OCI-M2 (cell line): ENCODE data around the gene VMP1.
"Not testable (repeated sequence)": the region's sequence is repeated elsewhere in the genome, so short reads cannot be mapped to it uniquely, and the experiment has no call there.

Experiments used
- DNase-seq: peaks from one replicate; lab custom pipeline; 2025; ENCODE audit not compliant: unreplicated experiment; lab: John Stamatoyannopoulos, UW

Gene VMP1

GRCh38 chr17:59776577-59776976 lies 69.1 kb downstream of the VMP1 start:
- no peak for DNase-seq

DNA sequence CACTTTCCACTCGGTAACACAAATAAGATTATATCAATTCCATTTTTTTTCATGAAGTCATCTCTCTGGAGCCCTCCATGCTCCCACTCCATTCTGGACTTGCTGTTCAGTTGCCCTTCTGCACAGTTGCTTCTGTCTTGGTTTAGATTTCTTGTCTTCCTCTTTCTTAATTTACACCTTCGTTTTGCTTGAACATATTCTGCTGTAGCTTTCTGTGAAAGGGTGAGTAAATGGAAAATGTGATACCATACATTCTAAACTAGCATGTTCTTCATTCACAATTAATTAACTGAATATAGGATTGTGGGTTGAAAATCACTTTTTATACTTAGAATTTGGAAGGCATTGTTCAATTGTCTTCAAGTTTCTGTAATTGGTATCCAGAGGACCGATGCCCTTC lies 69.6 kb downstream of the VMP1 start:
- no peak for DNase-seq

DNA sequence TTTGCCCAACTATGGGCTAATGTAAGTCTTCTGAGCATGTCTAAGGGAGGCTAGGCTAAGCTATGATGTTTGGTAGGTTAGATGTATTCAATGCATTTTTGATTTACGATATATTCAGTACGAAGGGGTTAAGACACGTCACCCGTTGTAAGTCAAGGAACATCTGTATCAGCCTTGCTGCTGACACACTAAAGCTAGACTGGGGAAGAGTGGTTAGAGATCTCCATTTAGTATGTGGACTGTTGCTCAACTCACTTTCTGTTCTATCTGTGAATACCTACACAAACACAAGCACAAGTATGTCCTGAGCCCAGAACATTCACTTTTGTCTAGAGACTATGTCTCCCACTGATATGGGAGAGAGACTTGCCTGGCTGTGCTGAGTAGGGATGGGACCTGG lies 71.5 kb downstream of the VMP1 start:
- no peak for DNase-seq

GRCh38 chr17:59779521-59779920 lies 72.1 kb downstream of the VMP1 start:
- no peak for DNase-seq

- DNase-seq: not testable (repeated sequence)
These were observed 73.1 kb downstream of the VMP1 start for GRCh38 chr17:59780548-59780947.

- DNase-seq: no peak
These were observed 76.0 kb downstream of the VMP1 start for GRCh38 chr17:59783221-59784047.

- DNase-seq: no peak
These were observed 77.8 kb downstream of the VMP1 start for GRCh38 chr17:59785091-59785799.

- DNase-seq: no peak
These were observed 78.7 kb downstream of the VMP1 start for GRCh38 chr17:59786213-59786535.

- peak; percentile 76 for DNase-seq
These were observed 79.3 kb downstream of the VMP1 start for GRCh38 chr17:59786536-59787319.

DNA sequence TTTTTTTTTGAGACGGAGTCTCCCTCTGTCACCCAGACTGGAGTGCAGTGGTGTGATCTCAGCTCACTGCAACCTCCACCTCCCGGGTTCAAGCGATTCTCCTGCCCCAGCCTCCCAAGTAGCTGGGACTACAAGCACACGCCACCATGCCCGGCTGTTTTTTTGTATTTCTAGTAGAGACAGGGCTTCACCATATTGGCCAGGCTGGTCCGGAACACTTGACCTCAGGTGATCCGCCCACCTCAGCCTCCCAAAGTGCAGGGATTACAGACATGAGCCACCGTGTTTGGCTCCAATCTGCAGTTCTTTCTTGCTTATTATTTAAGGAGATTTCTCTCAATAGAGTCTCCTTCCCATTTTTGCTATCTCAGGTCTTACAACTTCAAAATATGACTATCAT lies 82.4 kb downstream of the VMP1 start:
- DNase-seq: not testable (repeated sequence)

DNA sequence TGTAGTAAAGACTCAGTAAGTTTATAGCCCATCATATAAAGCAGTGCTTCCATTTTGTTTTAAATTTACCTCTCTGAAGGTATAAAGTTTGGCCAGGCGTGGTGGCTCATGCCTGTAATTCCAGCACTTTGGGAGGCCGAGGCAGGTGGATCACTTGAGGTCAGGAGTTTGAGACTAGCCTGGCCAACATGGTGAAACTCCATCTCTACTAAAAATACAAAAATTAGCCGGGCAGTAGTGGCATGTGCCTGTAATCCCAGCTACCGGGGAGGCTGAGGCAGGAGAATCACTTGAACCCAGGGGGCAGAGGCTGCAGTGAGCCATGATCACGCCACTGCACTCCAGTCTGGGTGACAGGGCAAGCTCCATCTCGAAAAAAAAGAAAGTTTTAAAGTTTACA lies 83.0 kb downstream of the VMP1 start:
- not testable (repeated sequence) for DNase-seq

DNA sequence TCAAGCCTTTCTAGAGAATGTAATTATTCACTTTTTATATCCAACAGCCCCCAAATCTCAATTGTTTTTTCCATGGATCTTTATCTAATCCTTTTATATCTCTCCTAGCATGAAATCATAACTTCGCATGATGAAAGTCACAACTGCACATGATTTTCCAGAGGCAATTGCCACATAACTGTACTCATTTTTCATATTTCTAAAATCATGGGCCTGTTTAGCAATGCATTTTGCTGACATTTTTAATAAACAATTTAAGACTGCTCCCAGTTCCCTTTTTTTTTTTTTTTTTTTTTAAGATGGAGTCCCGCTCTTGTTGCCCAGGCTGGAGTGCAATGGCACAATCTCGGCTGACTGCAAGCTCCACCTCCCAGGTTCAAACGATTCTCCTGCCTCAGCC lies 83.5 kb downstream of the VMP1 start:
- DNase-seq: no peak

GRCh38 chr17:59791603-59792457 lies 84.4 kb downstream of the VMP1 start:
- no peak for DNase-seq

DNA sequence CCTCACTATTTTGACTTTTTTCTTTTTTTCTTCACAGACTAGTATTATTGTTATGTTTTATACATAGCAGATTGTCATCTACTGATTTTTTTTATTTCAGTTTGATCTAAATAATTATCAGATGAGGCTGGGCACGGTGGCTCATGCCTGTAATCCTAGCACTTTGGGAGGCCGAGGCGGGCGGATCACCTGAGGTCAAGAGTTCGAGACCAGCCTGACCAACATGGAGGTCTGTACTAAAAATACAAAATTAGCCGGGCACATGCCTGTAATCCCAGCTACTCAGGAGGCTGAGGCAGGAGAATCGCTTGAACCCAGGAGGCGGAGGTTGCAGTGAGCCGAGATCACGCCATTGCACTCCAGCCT lies 85.0 kb downstream of the VMP1 start:
- DNase-seq: not testable (repeated sequence)

GRCh38 chr17:59793205-59793604 lies 85.8 kb downstream of the VMP1 start:
- DNase-seq: no peak

DNA sequence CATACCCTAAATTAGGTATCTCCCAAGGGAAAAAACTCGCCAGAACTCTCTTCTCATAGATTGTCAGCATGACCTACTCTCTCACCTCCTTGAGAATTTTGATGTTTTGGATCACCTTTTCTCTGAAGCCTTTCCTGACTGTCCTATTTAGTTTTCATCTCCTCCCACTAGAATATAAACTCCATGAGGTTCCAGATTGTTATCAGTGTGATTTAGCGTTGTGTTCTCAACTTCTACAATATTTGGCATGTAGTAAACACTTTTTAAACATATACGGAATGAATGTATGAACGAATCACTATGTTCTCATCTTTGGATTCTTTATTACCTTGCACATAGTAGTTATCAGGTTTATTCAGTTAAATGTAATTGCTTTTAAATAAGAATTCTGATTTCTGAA lies 88.7 kb downstream of the VMP1 start:
- DNase-seq: no peak

DNA sequence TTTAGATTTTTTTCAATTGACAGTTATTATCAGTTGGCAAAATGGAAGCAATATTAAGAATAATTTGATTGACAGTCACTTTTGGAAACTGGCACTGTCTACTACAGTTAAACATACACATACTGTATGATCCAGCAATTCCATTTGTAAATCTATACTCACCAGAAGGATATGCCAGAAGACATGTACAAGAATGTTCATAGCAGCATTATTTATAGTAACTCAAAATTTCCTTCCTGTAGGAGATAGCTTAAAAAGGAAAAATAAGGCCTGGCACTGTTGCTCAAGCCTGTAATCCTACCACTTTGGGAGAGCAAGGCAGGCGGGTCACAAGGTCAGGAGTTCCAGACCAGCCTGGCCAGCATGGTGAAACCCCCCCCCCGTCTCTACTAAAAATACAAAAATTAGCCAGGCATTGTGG lies 89.3 kb downstream of the VMP1 start:
- DNase-seq: no peak

DNA sequence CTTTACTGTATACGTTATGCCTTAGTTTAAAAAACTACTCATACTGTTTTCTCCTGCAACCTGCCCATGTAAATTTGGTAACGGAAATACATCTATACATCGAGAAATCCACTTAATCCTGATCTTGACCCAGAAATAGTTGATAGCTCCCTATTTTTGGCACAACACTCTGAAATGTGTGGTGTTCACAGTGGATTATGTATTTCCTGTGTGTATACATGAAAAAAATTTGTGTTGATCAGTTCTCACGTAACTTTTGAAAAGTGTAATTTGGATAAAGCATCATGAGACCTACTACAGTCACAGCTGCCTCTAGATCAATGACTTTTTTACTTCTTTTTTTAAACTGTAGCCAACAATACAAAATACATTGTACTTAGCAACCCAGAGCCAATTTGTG lies 90.7 kb downstream of the VMP1 start:
- no peak for DNase-seq

GRCh38 chr17:59800530-59800942 lies 93.1 kb downstream of the VMP1 start:
- DNase-seq: no peak

- DNase-seq: no peak
These were observed 94.7 kb downstream of the VMP1 start for GRCh38 chr17:59802160-59802559.

DNA sequence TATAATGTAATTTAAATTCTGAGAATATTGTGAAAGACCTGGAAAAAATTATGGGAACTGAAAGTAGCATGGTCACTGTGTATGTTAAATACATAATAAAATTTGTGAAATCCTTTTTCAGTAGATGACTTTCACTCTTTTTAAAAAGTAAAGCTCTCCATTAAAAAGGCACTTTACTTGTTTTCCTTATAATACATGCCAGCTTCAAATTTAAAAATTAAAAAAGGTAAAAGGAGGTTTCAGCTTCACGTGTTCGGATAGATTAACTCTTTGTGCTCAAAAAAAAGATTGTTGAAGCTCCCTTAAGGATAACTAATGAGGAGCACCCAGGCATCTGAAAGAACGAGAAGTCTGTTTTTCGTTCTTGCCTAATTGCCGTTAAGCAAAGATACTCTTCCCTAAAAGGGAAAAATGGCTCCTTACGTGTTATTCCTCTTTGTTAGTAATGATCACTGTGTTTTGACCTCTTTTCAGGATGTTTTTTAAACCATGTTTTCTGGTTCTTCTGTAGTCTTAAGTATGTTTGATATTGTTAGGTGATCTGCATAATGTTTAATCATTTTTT lies 97.5 kb downstream of the VMP1 start:
- DNase-seq: no peak
